Panc1 (cell line): ENCODE results near the gene KCNMA1.

Source experiments
- CTCF ChIP-seq: fragments of 450-650 bp; IDR thresholded peaks from 2 replicates; pipeline ENCODE4 v1.5.1; 2017; ENCODE audit warnings: mild to moderate bottlenecking
- POLR2AphosphoS5 ChIP-seq: IDR thresholded peaks from 2 replicates; pipeline ENCODE4 v1.6.1; 2012; ENCODE audit warnings: mild to moderate bottlenecking, low read depth, low read length, moderate library complexity
- SIN3A ChIP-seq: IDR thresholded peaks from 2 replicates; pipeline ENCODE4 v1.6.1; 2012; ENCODE audit warnings: low read depth, mild to moderate bottlenecking, low read length, moderate library complexity, borderline replicate concordance; ENCODE audit not compliant: insufficient read depth
- TCF7L2 ChIP-seq: IDR thresholded peaks from 2 replicates; pipeline ENCODE4 v1.6.1; 2011; ENCODE audit warnings: mild to moderate bottlenecking, low read depth, low read length, inconsistent platforms
- TF ChIP-seq, protein P1 (sequence below), 2 experiments: IDR thresholded peaks; 2 replicates each; pipeline ENCODE4 v1.6.1; 2011 to 2012; ENCODE audit warnings: low read depth in 2 of 2, control low read depth in 1 of 2, low read length in 1 of 2, mild to moderate bottlenecking in 1 of 2, moderate library complexity in 1 of 2; ENCODE audit not compliant: insufficient read depth in 1 of 2

DNA sequence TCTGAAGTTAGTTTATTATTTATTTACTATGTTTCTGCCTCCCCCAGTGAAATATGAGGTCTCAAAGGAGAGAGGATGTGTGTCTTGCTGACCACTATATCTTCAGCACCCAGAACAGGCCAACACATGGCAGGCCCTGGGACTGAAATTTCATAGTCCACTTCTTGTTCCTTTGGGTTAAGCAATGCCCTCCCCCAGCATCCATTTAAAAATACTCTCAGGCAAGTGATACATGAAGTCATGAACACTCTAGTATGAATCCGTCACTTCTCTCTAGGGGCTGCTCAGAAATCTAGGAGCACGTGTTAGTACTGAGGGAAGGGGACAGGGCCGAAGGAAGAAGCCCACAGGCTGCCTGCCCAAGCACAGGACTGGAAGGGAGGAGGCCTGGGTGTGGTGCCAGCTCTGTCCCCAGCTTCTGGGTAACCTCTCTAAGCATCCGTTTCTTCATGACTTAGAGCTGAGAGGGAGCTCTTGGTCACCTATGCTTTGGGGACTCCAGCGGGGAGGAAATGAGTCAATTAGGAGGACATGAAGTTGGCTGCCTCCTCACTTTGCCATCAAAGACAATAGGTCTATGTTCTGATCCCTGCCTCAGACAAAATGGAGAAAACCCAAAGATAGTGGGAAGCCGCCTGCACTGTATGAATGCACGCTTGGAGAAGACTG is 119.2 kb downstream of the KCNMA1 start:
- TF ChIP-seq CTCF (no peak), POLR2AphosphoS5 (no peak), TCF7L2 (no peak), SIN3A (no peak)
- TF ChIP-seq, protein P1, sequence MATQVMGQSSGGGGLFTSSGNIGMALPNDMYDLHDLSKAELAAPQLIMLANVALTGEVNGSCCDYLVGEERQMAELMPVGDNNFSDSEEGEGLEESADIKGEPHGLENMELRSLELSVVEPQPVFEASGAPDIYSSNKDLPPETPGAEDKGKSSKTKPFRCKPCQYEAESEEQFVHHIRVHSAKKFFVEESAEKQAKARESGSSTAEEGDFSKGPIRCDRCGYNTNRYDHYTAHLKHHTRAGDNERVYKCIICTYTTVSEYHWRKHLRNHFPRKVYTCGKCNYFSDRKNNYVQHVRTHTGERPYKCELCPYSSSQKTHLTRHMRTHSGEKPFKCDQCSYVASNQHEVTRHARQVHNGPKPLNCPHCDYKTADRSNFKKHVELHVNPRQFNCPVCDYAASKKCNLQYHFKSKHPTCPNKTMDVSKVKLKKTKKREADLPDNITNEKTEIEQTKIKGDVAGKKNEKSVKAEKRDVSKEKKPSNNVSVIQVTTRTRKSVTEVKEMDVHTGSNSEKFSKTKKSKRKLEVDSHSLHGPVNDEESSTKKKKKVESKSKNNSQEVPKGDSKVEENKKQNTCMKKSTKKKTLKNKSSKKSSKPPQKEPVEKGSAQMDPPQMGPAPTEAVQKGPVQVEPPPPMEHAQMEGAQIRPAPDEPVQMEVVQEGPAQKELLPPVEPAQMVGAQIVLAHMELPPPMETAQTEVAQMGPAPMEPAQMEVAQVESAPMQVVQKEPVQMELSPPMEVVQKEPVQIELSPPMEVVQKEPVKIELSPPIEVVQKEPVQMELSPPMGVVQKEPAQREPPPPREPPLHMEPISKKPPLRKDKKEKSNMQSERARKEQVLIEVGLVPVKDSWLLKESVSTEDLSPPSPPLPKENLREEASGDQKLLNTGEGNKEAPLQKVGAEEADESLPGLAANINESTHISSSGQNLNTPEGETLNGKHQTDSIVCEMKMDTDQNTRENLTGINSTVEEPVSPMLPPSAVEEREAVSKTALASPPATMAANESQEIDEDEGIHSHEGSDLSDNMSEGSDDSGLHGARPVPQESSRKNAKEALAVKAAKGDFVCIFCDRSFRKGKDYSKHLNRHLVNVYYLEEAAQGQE (IDR thresholded peaks at IDR 0.05; ENCODE audit: insufficient read depth in 1 of 2, low read depth in 2 of 2, low read length in 1 of 2), result no peak
